GM23338 (cell line): ENCODE results near the gene UCP3.

ENCODE experiments used
- CREB1 ChIP-seq: fragments of 250-450 bp; sonication (Bioruptor Pico); IDR thresholded peaks from 2 replicates; pipeline ENCODE4 v1.5.0; 2020; ENCODE audit warnings: low read depth, mild to moderate bottlenecking, moderate library complexity
- EZH2 ChIP-seq: fragments of 200-600 bp; sonication (generic); IDR thresholded peaks from one replicate; pipeline ENCODE4 v1.8.0; 2017; ENCODE audit warnings: antibody characterized with exemption, mild to moderate bottlenecking, low read depth; ENCODE audit not compliant: unreplicated experiment
- EZH2phosphoT487 ChIP-seq: fragments of 200-600 bp; sonication (generic); IDR thresholded peaks from one replicate; pipeline ENCODE4 v1.8.1; 2018; ENCODE audit warnings: antibody characterized with exemption; ENCODE audit not compliant: unreplicated experiment
- POLR2AphosphoS5 ChIP-seq: IDR thresholded peaks from 2 replicates; pipeline ENCODE4 v1.6.1; 2016; ENCODE audit warnings: antibody characterized with exemption, low read depth
- TF ChIP-seq, protein P1 (sequence below), 2 experiments: fragments of 200-600 bp in 1 of 2; sonication (generic) in 1 of 2; conservative IDR thresholded peaks; 2 replicates each; pipeline versions ENCODE4 v1.5.1 to v1.6.1; 2016 to 2017; ENCODE audit warnings: antibody characterized with exemption in 2 of 2, low read depth in 2 of 2, mild to moderate bottlenecking in 2 of 2, moderate library complexity in 1 of 2
- TF ChIP-seq, protein P2 (sequence below): IDR thresholded peaks from one replicate; pipeline ENCODE4 v1.6.1; 2018; ENCODE audit warnings: antibody characterized with exemption; ENCODE audit not compliant: unreplicated experiment
- TF ChIP-seq, protein P3 (sequence below): IDR thresholded peaks from 2 replicates; pipeline ENCODE4 v1.6.1; 2016; ENCODE audit warnings: antibody characterized with exemption

DNA sequence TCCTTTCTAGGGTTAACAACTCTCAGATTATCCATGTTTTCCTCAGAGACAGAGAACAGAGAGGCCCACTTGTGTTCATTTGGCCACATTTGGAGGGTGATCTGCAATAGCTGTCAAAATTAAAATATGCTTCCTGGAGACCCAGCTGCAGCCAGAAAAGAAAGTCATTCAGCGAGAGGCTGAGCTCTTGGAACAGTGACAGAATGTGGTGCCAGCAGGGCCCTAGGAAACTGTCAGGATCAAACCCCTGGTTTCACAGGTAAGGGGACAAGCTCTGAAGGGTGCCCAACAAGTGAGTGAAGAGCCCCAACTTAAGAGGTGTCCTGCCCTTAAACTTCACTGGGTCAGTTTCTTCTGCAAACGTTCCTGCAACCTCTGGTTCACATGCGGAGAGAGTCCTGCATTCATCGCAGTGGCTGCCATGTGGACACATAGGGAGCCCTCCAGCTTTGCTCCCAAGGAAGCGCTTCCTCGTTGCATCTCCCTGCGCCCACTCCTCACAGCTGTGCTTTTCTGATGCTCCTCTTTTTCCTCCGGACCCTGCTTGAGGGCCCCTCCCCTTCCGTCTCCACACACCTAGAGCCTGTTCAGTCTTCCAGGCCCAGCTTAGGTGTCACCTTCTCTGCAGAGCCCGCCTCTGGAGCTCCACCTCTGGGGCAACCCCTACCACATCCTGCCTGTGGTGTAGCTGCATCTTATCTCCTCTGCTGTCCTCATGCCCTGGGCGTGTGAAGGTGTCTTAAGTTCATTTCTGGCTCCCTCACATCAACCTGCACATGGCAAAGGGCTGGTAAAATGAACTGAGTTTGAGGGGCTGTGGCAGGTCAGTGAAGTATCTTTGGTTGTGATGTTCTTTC lies 3.9 kb downstream of the UCP3 start:
- TF ChIP-seq POLR2AphosphoS5: no peak
- TF ChIP-seq, protein P1, sequence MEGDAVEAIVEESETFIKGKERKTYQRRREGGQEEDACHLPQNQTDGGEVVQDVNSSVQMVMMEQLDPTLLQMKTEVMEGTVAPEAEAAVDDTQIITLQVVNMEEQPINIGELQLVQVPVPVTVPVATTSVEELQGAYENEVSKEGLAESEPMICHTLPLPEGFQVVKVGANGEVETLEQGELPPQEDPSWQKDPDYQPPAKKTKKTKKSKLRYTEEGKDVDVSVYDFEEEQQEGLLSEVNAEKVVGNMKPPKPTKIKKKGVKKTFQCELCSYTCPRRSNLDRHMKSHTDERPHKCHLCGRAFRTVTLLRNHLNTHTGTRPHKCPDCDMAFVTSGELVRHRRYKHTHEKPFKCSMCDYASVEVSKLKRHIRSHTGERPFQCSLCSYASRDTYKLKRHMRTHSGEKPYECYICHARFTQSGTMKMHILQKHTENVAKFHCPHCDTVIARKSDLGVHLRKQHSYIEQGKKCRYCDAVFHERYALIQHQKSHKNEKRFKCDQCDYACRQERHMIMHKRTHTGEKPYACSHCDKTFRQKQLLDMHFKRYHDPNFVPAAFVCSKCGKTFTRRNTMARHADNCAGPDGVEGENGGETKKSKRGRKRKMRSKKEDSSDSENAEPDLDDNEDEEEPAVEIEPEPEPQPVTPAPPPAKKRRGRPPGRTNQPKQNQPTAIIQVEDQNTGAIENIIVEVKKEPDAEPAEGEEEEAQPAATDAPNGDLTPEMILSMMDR (conservative IDR thresholded peaks at IDR 0.05; ENCODE audit: low read depth in 2 of 2): no peak
- TF ChIP-seq EZH2: no peak
- no peak for TF ChIP-seq EZH2phosphoT487
- TF ChIP-seq, protein P2, sequence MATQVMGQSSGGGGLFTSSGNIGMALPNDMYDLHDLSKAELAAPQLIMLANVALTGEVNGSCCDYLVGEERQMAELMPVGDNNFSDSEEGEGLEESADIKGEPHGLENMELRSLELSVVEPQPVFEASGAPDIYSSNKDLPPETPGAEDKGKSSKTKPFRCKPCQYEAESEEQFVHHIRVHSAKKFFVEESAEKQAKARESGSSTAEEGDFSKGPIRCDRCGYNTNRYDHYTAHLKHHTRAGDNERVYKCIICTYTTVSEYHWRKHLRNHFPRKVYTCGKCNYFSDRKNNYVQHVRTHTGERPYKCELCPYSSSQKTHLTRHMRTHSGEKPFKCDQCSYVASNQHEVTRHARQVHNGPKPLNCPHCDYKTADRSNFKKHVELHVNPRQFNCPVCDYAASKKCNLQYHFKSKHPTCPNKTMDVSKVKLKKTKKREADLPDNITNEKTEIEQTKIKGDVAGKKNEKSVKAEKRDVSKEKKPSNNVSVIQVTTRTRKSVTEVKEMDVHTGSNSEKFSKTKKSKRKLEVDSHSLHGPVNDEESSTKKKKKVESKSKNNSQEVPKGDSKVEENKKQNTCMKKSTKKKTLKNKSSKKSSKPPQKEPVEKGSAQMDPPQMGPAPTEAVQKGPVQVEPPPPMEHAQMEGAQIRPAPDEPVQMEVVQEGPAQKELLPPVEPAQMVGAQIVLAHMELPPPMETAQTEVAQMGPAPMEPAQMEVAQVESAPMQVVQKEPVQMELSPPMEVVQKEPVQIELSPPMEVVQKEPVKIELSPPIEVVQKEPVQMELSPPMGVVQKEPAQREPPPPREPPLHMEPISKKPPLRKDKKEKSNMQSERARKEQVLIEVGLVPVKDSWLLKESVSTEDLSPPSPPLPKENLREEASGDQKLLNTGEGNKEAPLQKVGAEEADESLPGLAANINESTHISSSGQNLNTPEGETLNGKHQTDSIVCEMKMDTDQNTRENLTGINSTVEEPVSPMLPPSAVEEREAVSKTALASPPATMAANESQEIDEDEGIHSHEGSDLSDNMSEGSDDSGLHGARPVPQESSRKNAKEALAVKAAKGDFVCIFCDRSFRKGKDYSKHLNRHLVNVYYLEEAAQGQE: no peak
- TF ChIP-seq, protein P3, sequence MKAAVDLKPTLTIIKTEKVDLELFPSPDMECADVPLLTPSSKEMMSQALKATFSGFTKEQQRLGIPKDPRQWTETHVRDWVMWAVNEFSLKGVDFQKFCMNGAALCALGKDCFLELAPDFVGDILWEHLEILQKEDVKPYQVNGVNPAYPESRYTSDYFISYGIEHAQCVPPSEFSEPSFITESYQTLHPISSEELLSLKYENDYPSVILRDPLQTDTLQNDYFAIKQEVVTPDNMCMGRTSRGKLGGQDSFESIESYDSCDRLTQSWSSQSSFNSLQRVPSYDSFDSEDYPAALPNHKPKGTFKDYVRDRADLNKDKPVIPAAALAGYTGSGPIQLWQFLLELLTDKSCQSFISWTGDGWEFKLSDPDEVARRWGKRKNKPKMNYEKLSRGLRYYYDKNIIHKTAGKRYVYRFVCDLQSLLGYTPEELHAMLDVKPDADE: no peak
- TF ChIP-seq CREB1 (CRISPR knock-in tag): no peak
